ENCODE results near the gene SLX4IP.

The SLX4IP gene

GRCh38 chr20:10429443-10429981, 5.6 kb upstream of the SLX4IP start:
- no peak for DNase-seq

- DNase-seq, result no peak
These were observed 5.1 kb upstream of the SLX4IP start for GRCh38 chr20:10430000-10430466.

GRCh38 chr20:10430704-10431103, 4.4 kb upstream of the SLX4IP start:
- DNase-seq, result no peak

- no peak for DNase-seq
These were observed 3.0 kb upstream of the SLX4IP start for GRCh38 chr20:10432079-10432478.

GRCh38 chr20:10433014-10433622, 2.0 kb upstream of the SLX4IP start:
- no peak for DNase-seq

- DNase-seq, result peak; percentile 88
These were observed 1.3 kb upstream of the SLX4IP start, which contains the start of gene MKKS for GRCh38 chr20:10433623-10434466. Gene MKKS, minus strand, starts transcription at chr20:10434222. Its CDS starts 20,708 bp downstream, at chr20:10413514.

- DNase-seq, result peak; percentile 78
These were observed 656 bp upstream of the SLX4IP start for GRCh38 chr20:10434467-10434831.

- no peak for DNase-seq
These were observed 1.1 kb downstream of the SLX4IP start for GRCh38 chr20:10436053-10436699.

GRCh38 chr20:10438217-10438616, 3.1 kb downstream of the SLX4IP start:
- DNase-seq, result no peak

- DNase-seq, result no peak
These were observed 8.8 kb downstream of the SLX4IP start for GRCh38 chr20:10443936-10444335.

GRCh38 chr20:10445758-10446157, 10.7 kb downstream of the SLX4IP start:
- no peak for DNase-seq

GRCh38 chr20:10447028-10447427, 11.9 kb downstream of the SLX4IP start:
- peak; percentile 53 for DNase-seq

GRCh38 chr20:10448270-10449156, 13.4 kb downstream of the SLX4IP start:
- no peak for DNase-seq

GRCh38 chr20:10449270-10449669, 14.2 kb downstream of the SLX4IP start:
- DNase-seq, result no peak

GRCh38 chr20:10453241-10453640, 18.1 kb downstream of the SLX4IP start:
- DNase-seq, result peak; percentile 40

GRCh38 chr20:10454151-10454750, 19.1 kb downstream of the SLX4IP start:
- no peak for DNase-seq

- DNase-seq, result no peak
These were observed 26.4 kb downstream of the SLX4IP start for GRCh38 chr20:10461495-10461894.

GRCh38 chr20:10462516-10462915, 27.4 kb downstream of the SLX4IP start:
- no peak for DNase-seq

GRCh38 chr20:10463622-10464021, 28.5 kb downstream of the SLX4IP start:
- no peak for DNase-seq

GRCh38 chr20:10465135-10465534, 30.0 kb downstream of the SLX4IP start:
- no peak for DNase-seq

GRCh38 chr20:10466325-10466724, 31.2 kb downstream of the SLX4IP start:
- DNase-seq, result no peak

- no peak for DNase-seq
These were observed 31.8 kb downstream of the SLX4IP start for GRCh38 chr20:10466855-10467254.
